Activated CD4-positive, CD25-positive, alpha-beta regulatory T cell treated with anti-CD3 and anti-CD28 coated beads, Interleukin-2, amount 50 U/mL, for 16 hours (primary cell): Measurements from ENCODE around the gene KYAT1.
A peak's percentile ranks its signal among the peaks of the same experiment; 100 is the strongest.

Experiments
- DNase-seq: peaks from one replicate; pipeline ENCODE4 v3.0.0-alpha.2; 2020; ENCODE audit warnings: low read depth, low spot score

KYAT1 gene

GRCh38 chr9:128881884-128882676 lies at the start of gene KYAT1, which contains the start of gene LRRC8A:
Gene KYAT1, minus strand, starts transcription at chr9:128881950. Its CDS starts 36,545 bp downstream, at chr9:128845405.
Gene LRRC8A, plus strand, starts transcription at chr9:128882133. Its CDS starts 25,032 bp downstream, at chr9:128907165.
- peak; percentile 98 for DNase-seq

GRCh38 chr9:128929560-128929959 lies 47.8 kb upstream of the KYAT1 start:
- no peak for DNase-seq

- DNase-seq: no peak
Measured at GRCh38 chr9:128928624-128929023, 46.9 kb upstream of the KYAT1 start.

GRCh38 chr9:128927731-128928411 lies 46.1 kb upstream of the KYAT1 start:
- DNase-seq: no peak

GRCh38 chr9:128923493-128923883 lies 41.7 kb upstream of the KYAT1 start:
- no peak for DNase-seq

GRCh38 chr9:128921881-128922763 lies 40.4 kb upstream of the KYAT1 start:
- no peak for DNase-seq

- no peak for DNase-seq
Measured at GRCh38 chr9:128920381-128921058, 38.8 kb upstream of the KYAT1 start, which contains the start of gene PHYHD1. Gene PHYHD1, plus strand, starts transcription at chr9:128920982. Its CDS starts 1,342 bp downstream, at chr9:128922324.

GRCh38 chr9:128919402-128920089 lies 37.8 kb upstream of the KYAT1 start:
- DNase-seq: no peak

- DNase-seq: no peak
Measured at GRCh38 chr9:128918921-128919320, 37.2 kb upstream of the KYAT1 start.

GRCh38 chr9:128917151-128917849 lies 35.5 kb upstream of the KYAT1 start:
- no peak for DNase-seq

GRCh38 chr9:128916745-128917144 lies 35.0 kb upstream of the KYAT1 start:
- no peak for DNase-seq

GRCh38 chr9:128916204-128916603 lies 34.5 kb upstream of the KYAT1 start:
- DNase-seq: no peak

- DNase-seq: no peak
Measured at GRCh38 chr9:128913995-128914772, 32.4 kb upstream of the KYAT1 start.

- DNase-seq: no peak
Measured at GRCh38 chr9:128913048-128913900, 31.5 kb upstream of the KYAT1 start.

- DNase-seq: no peak
Measured at GRCh38 chr9:128912270-128912853, 30.6 kb upstream of the KYAT1 start.

GRCh38 chr9:128911529-128912035 lies 29.8 kb upstream of the KYAT1 start:
- no peak for DNase-seq

GRCh38 chr9:128910906-128911305 lies 29.2 kb upstream of the KYAT1 start:
- no peak for DNase-seq

- DNase-seq: no peak
Measured at GRCh38 chr9:128909859-128910258, 28.1 kb upstream of the KYAT1 start.
